ENCODE data around the gene DAAM2. TPM values are rescaled to one million over a fixed set of nuclear protein-coding genes. Genes with fewer than 3 reads are reported as not detected.

DAAM2 gene
- total and polyA plus RNA-seq, 2 of the 8 experiments (the other 6 are each of a cell fraction or from before 2014, with no cell fraction given), result 1.5 to 2.9 TPM

GRCh38 chr6:39920157-39920556 is 128.0 kb downstream of the DAAM2 start:
- H3K4me1 ChIP-seq (replicated peaks in 1 of 4; ENCODE audit: control insufficient read depth in 3 of 4, insufficient read depth in 4 of 4, low read length in 3 of 4), result no peaks in the 10 kb centered on the region
- H4K91ac ChIP-seq (replicated peaks; ENCODE audit: insufficient read length, low read length), result no peak overlapping the region
- H3K4me3 ChIP-seq (ENCODE audit: extremely low read depth in 1 of 4, insufficient read depth in 2 of 4, low read depth in 3 of 4, low read length in 4 of 4), result no peak overlapping the region
- H3K9ac ChIP-seq (replicated peaks in 1 of 4; ENCODE audit: extremely low read depth in 1 of 4, low read depth in 3 of 4, low read length in 3 of 4), result no peak overlapping the region
- no peak overlapping the region for H4K5ac ChIP-seq (ENCODE audit: insufficient read length, low read depth, low read length)
- no peak overlapping the region for H2BK12ac ChIP-seq (ENCODE audit: low read depth, low read length)
- H2AFZ ChIP-seq (ENCODE audit: low read length), result no peak overlapping the region
- FAIRE-seq (no peak), DNase-seq (ENCODE audit: low read depth in 1 of 2, low spot score in 2 of 2) (no peak)
- H3K9me3 ChIP-seq (ENCODE audit: insufficient read depth in 2 of 2, low read depth in 1 of 2, low read length in 1 of 2), result no peaks in the 10 kb centered on the region
- no peaks in the 10 kb centered on the region; a peak in 1 of 4 replicates for H3K79me2 ChIP-seq (ENCODE audit: control insufficient read depth in 1 of 2, insufficient read depth in 2 of 2, low read length in 2 of 2)
- no peak overlapping the region for H3K18ac ChIP-seq (ENCODE audit: extremely low read depth, low read length)
- H3K23ac ChIP-seq (ENCODE audit: insufficient read length), result no peak overlapping the region
- WGBS, 2 experiments (ENCODE audit: extremely low coverage in 1 of 2, insufficient coverage in 1 of 2, insufficient read length in 1 of 2, insufficient replicate concordance in 2 of 2, low coverage in 1 of 2, low lambda C conversion rate in 2 of 2, missing lambda C conversion rate in 1 of 2), result 88% methylated on average over 3 of the region's 3 CpGs; no CpG with 5 or more reads in 1 of the 2 experiments
- no peak overlapping the region for H3K27ac ChIP-seq (ENCODE audit: low read depth, low read length)
- ChIA-PET POLR2A (ENCODE audit: partially characterized antibody) (no interaction called here), CTCF (ENCODE audit: partially characterized antibody) (no interaction called here)
- no peaks in the 10 kb centered on the region for H4K20me1 ChIP-seq (replicated peaks in 1 of 2; ENCODE audit: control insufficient read depth in 1 of 2, insufficient read depth in 2 of 2, low read length in 2 of 2)
- H3K4me2 ChIP-seq (ENCODE audit: insufficient read depth in 1 of 2, low read depth in 2 of 2, low read length in 2 of 2), result no peak overlapping the region
- no peak overlapping the region for H2BK20ac ChIP-seq (ENCODE audit: low read length)
- no peak overlapping the region for H2BK120ac ChIP-seq (replicated peaks; ENCODE audit: low read depth, low read length)
- no peaks in the 10 kb centered on the region for H3K23me2 ChIP-seq (ENCODE audit: low read depth, low read length)
- peaks cover 0 to 9% (median 3%) of the 10 kb centered on the region in 4 experiments; a peak in 5 of 8 replicates for H3K36me3 ChIP-seq (ENCODE audit: control insufficient read depth in 2 of 4, insufficient read depth in 4 of 4, low read length in 3 of 4)
- no peak overlapping the region for H3K14ac ChIP-seq (ENCODE audit: insufficient read length)
- H4K8ac ChIP-seq (ENCODE audit: extremely low read depth, insufficient read depth, low read length), result no peak overlapping the region
- no peaks in the 10 kb centered on the region; the same call in 1 of the 2 replicates for H3K79me1 ChIP-seq (ENCODE audit: low read depth, low read length)
- no peak overlapping the region for H3K56ac ChIP-seq (replicated peaks; ENCODE audit: insufficient read length, low read depth, low read length)
- H2BK5ac ChIP-seq (ENCODE audit: low read depth, low read length), result no peak overlapping the region
- H2BK15ac ChIP-seq (ENCODE audit: low read length), result no peak overlapping the region
- peaks cover 0 to 1% (median 0%) of the 10 kb centered on the region in 4 experiments; a peak in 1 of 7 replicates for H3K27me3 ChIP-seq (replicated peaks in 1 of 4; ENCODE audit: control insufficient read depth in 3 of 4, extremely low read depth in 1 of 4, insufficient read depth in 3 of 4, low read length in 3 of 4)
- no peak overlapping the region for H2AK5ac ChIP-seq (ENCODE audit: low read depth, low read length)
- no peak overlapping the region for H3K4ac ChIP-seq (replicated peaks; ENCODE audit: insufficient read length, low read depth, low read length)
- TF ChIP-seq CTCF (IDR thresholded peaks at IDR 0.05; ENCODE audit: control extremely low read depth in 1 of 3, insufficient read depth in 1 of 3, low read depth in 1 of 3, low read length in 3 of 3) (no peak), POLR2A (IDR thresholded peaks at IDR 0.05; ENCODE audit: control extremely low read depth in 1 of 2, low read depth in 2 of 2, low read length in 2 of 2) (no peak), MAX (IDR thresholded peaks at IDR 0.05) (no peak), ZNF274 (IDR thresholded peaks at IDR 0.05; ENCODE audit: borderline replicate concordance, extremely low read depth, low read length) (no peak), E2F6 (IDR thresholded peaks at IDR 0.05) (no peak), POLR2AphosphoS5 (IDR thresholded peaks at IDR 0.05; ENCODE audit: low read depth, low read length) (no peak), BACH1 (IDR thresholded peaks at IDR 0.05; ENCODE audit: low read length) (no peak), SIX5 (IDR thresholded peaks at IDR 0.05; ENCODE audit: low read depth, low read length) (no peak), MAFK (IDR thresholded peaks at IDR 0.05; ENCODE audit: low read depth, low read length) (no peak), RAD21 (IDR thresholded peaks at IDR 0.05 in 1 of 2, conservative IDR thresholded peaks at IDR 0.05 in 1 of 2; ENCODE audit: low read depth in 2 of 2, low read length in 2 of 2) (no peak), CHD1 (IDR thresholded peaks at IDR 0.05; ENCODE audit: low read depth, low read length) (no peak), YY1 (IDR thresholded peaks at IDR 0.05; ENCODE audit: low read depth, low read length) (no peak)
